Right lobe of liver (tissue), 4 donors: ENCODE results near the gene TLE3.

Experiments used
- POLR2A ChIP-seq: fragments of 450-650 bp; IDR thresholded peaks from one replicate; pipeline ENCODE4 v1.6.1; 2017; ENCODE audit warnings: antibody characterized with exemption, mild to moderate bottlenecking
- TF ChIP-seq, protein P1 (sequence below), 4 donors: fragments of 200-600 bp in 3 of 4; fragments of 450-650 bp in 1 of 4; IDR thresholded peaks; one replicate each; pipeline versions ENCODE4 v1.5.1 to v1.8.0; 2016 to 2022; ENCODE audit warnings: antibody characterized with exemption in 4 of 4, mild to moderate bottlenecking in 2 of 4
- donor health status: DM: no; HTN: no; CAD: no.
- donor health status: DM: no; HTN: no; CAD: no.
- donor health status: DM: no; HTN: yes; CAD: no.

DNA sequence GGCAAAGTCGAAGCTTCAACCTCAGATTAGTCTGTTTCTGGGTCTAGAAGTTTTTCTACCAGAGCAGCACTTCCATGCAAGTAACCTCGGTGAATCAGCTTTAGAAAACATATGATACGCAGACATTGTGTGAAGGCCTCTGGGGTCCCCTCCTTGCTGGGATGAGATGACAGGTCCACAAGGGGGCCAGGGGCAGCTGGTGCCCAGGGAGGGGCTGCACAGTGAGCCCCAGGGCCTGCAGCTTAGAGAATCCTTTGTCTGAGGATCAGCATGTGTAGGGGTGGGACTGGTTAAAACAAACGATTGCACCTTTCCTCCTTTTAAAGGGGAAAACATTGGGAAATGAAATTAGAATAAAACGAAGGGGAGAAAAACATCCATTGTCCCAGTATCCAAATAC lies 47.5 kb upstream of the TLE3 start:
- TF ChIP-seq, protein P1, sequence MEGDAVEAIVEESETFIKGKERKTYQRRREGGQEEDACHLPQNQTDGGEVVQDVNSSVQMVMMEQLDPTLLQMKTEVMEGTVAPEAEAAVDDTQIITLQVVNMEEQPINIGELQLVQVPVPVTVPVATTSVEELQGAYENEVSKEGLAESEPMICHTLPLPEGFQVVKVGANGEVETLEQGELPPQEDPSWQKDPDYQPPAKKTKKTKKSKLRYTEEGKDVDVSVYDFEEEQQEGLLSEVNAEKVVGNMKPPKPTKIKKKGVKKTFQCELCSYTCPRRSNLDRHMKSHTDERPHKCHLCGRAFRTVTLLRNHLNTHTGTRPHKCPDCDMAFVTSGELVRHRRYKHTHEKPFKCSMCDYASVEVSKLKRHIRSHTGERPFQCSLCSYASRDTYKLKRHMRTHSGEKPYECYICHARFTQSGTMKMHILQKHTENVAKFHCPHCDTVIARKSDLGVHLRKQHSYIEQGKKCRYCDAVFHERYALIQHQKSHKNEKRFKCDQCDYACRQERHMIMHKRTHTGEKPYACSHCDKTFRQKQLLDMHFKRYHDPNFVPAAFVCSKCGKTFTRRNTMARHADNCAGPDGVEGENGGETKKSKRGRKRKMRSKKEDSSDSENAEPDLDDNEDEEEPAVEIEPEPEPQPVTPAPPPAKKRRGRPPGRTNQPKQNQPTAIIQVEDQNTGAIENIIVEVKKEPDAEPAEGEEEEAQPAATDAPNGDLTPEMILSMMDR (IDR thresholded peaks at IDR 0.05) = no peak
- no peak for TF ChIP-seq POLR2A
